Activated CD8-positive, alpha-beta memory T cell treated with anti-CD3 and anti-CD28 coated beads, Interleukin-2, amount 10 ng/mL, durations not matched to agents 7 days and 5 days (primary cell): ENCODE measurements around the gene TSR3. TPM values are rescaled to one million over a fixed set of nuclear protein-coding genes. Genes with fewer than 3 reads are reported as not detected.
A peak's percentile ranks its signal among the peaks of the same experiment; 100 is the strongest.

Experiments used
- ATAC-seq: fragments of 150-1000 bp; cut with Tn5 transposase; one replicate; pipeline ENCODE4 v1.10.0; 2021; ENCODE audit warnings: moderate library complexity
- CTCF ChIA-PET: fragments of 350-600 bp; sonication (Branson Sonifier 250); formaldehyde crosslinking; loops from one replicate; lab custom pipeline; 2021; ENCODE audit warnings: antibody characterized with exemption; lab: Charles Lee
- DNase-seq: peaks from one replicate; pipeline ENCODE4 v3.0.0-alpha.2; 2020
- H3K27ac Mint-ChIP-seq: one replicate; pipeline ENCODE4 v1.8.0; 2021; ENCODE audit warnings: mild to moderate bottlenecking, mixed read lengths
- H3K27me3 Mint-ChIP-seq: one replicate; pipeline ENCODE4 v1.8.0; 2021; ENCODE audit warnings: mixed read lengths
- H3K36me3 Mint-ChIP-seq: one replicate; pipeline ENCODE4 v1.8.0; 2021; ENCODE audit warnings: mild to moderate bottlenecking, mixed read lengths
- H3K4me1 Mint-ChIP-seq: one replicate; pipeline ENCODE4 v1.8.0; 2021; ENCODE audit warnings: mixed read lengths
- H3K4me3 Mint-ChIP-seq: one replicate; pipeline ENCODE4 v1.8.0; 2021; ENCODE audit warnings: mild to moderate bottlenecking, moderate library complexity, mixed read lengths
- H3K9me3 Mint-ChIP-seq: one replicate; pipeline ENCODE4 v1.8.0; 2022; ENCODE audit warnings: low read depth, mixed read lengths
- total RNA-seq, 2 experiments: library from RNA; stranded (reverse); gene quantifications; one replicate each; pipeline ENCODE4 v1.2.3, GENCODE V29; 2021

The TSR3 gene
- total RNA-seq, 2 experiments from 2014 or later, result 52.9 to 57.8 TPM

- Mint-ChIP-seq H3K36me3 (no peaks in the 10 kb centered on the region), H3K27ac (no peak overlapping the region), H3K27me3 (no peaks in the 10 kb centered on the region), H3K4me1 (peaks cover under 1% of the 10 kb centered on the region), H3K4me3 (no peak overlapping the region), H3K9me3 (no peaks in the 10 kb centered on the region)
- CTCF ChIA-PET, result no interaction called here
- no peak for ATAC-seq
- DNase-seq, result no peak
Observed at GRCh38 chr16:1385232-1385631, 33.6 kb upstream of the TSR3 start.

GRCh38 chr16:1383556-1383955 lies 31.9 kb upstream of the TSR3 start:
- Mint-ChIP-seq H3K27ac (no peak overlapping the region), H3K36me3 (no peaks in the 10 kb centered on the region), H3K4me1 (peaks cover 9% of the 10 kb centered on the region), H3K27me3 (no peaks in the 10 kb centered on the region), H3K4me3 (no peak overlapping the region), H3K9me3 (no peaks in the 10 kb centered on the region)
- DNase-seq, result no peak
- CTCF ChIA-PET, result no interaction called here
- no peak for ATAC-seq

- H3K4me3 Mint-ChIP-seq, result no peak overlapping the region
- no peaks in the 10 kb centered on the region for H3K9me3 Mint-ChIP-seq
- no peaks in the 10 kb centered on the region for H3K27me3 Mint-ChIP-seq
- no peaks in the 10 kb centered on the region for H3K36me3 Mint-ChIP-seq
- CTCF ChIA-PET, result interaction anchor here (0.6 to 2.6 kb wide), 2 partner anchors 11 to 35 kb away, joined by 3 to 7 read pairs; no protein-coding TSS in a partner anchor
- no peak for DNase-seq
- H3K4me1 Mint-ChIP-seq, result peaks cover 18% of the 10 kb centered on the region
- H3K27ac Mint-ChIP-seq, result no peak overlapping the region
- no peak for ATAC-seq
Observed at GRCh38 chr16:1381612-1382406, 30.1 kb upstream of the TSR3 start.

DNA sequence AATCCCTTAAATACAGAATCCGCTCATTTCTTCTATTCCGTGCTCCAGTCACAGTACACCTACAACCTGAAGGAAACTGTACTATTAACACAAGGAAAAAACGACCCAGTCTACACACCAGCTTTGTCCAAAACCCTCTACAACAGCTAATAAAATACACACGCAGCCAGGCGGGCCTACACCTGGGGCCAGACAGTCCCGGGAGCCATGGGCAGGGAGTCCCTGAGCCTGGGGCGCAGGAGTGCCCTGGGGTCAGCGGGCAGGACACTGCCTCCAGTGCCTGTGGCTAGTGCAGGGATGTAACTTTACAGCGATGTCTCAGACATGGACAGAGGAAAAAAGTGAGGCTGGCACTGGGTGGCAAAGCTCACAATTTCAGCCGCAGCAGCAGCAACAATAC lies 28.5 kb upstream of the TSR3 start:
- Mint-ChIP-seq H3K27ac (peak overlapping the region; percentile 43), H3K36me3 (no peaks in the 10 kb centered on the region), H3K4me3 (peak overlapping the region; percentile 70), H3K27me3 (no peaks in the 10 kb centered on the region), H3K9me3 (no peaks in the 10 kb centered on the region), H3K4me1 (peaks cover 18% of the 10 kb centered on the region)
- CTCF ChIA-PET, result interaction anchor here (0.7 to 2.6 kb wide), 2 partner anchors 9 to 58 kb away, joined by 3 to 7 read pairs; no protein-coding TSS in a partner anchor
- DNase-seq (no peak), ATAC-seq (no peak)

GRCh38 chr16:1379304-1380076 lies 27.8 kb upstream of the TSR3 start:
- peak overlapping the region; percentile 85 for H3K27ac Mint-ChIP-seq

GRCh38 chr16:1378804-1379303 lies 27.2 kb upstream of the TSR3 start:
- CTCF ChIA-PET, result interaction anchor here (0.6 to 2.6 kb wide), 5 partner anchors 8 to 761 kb away, joined by 3 to 11 read pairs (median 7); no protein-coding TSS in a partner anchor
- ATAC-seq, result peak; percentile 65

More at GRCh38 chr16:1379304-1380076, 27.8 kb upstream of the TSR3 start:
- no peaks in the 10 kb centered on the region for H3K27me3 Mint-ChIP-seq
- DNase-seq (peak; percentile 70), ATAC-seq (peak; percentile 83)
- peaks cover 18% of the 10 kb centered on the region for H3K4me1 Mint-ChIP-seq
- CTCF ChIA-PET, result interaction anchor here (0.9 to 2.6 kb wide), 3 partner anchors 9 to 28 kb away, joined by 3 to 10 read pairs (median 7); no protein-coding TSS in a partner anchor
- H3K9me3 Mint-ChIP-seq, result no peaks in the 10 kb centered on the region
- no peaks in the 10 kb centered on the region for H3K36me3 Mint-ChIP-seq
- peak overlapping the region; percentile 76 for H3K4me3 Mint-ChIP-seq

GRCh38 chr16:1378087-1378803 lies 26.6 kb upstream of the TSR3 start:
- ATAC-seq, result no peak
- CTCF ChIA-PET, result interaction anchor here (0.6 to 2.2 kb wide), 4 partner anchors 9 to 762 kb away, joined by 3 to 11 read pairs (median 6); no protein-coding TSS in a partner anchor
- Mint-ChIP-seq H3K4me1 (peaks cover 18% of the 10 kb centered on the region), H3K9me3 (no peaks in the 10 kb centered on the region), H3K27me3 (no peaks in the 10 kb centered on the region), H3K27ac (peak overlapping the region; percentile 85), H3K36me3 (no peaks in the 10 kb centered on the region), H3K4me3 (peak overlapping the region; percentile 76)
- no peak for DNase-seq

More at GRCh38 chr16:1378804-1379303, 27.2 kb upstream of the TSR3 start:
- H3K36me3 Mint-ChIP-seq, result no peaks in the 10 kb centered on the region
- H3K4me3 Mint-ChIP-seq, result peak overlapping the region; percentile 76
- H3K27me3 Mint-ChIP-seq, result no peaks in the 10 kb centered on the region
- H3K4me1 Mint-ChIP-seq, result peaks cover 18% of the 10 kb centered on the region
- H3K27ac Mint-ChIP-seq, result peak overlapping the region; percentile 85
- no peaks in the 10 kb centered on the region for H3K9me3 Mint-ChIP-seq
- peak; percentile 78 for DNase-seq

DNA sequence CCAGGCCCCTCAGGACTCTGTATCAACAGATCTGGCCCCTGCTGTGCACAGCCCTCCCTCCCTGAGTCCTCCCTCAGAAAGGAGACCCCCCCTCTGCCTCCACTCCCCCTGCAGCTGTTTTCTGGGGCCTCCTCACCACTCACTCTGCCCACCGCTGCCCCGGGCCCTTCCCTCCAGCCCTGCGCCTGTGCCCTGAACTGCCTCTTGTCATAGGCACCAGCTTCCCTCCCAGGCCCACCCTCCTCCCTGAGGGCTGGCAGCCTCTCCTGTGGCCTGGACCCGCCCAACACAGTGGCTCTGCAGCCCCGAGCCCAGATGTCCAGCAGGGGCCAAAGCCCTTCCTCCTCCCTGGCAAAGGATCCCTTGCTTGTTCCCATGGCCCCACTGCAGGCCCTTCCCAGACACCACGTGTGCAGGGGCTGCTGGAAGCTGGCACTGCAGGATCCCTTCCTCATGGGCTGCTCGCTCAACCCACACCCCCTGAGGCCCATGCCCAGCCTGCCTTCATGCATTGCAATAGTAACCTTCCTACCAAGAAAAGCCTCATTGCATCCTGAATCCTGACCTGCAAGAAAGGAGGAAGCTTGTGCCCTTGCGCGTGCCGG lies 25.8 kb upstream of the TSR3 start:
- DNase-seq (no peak), ATAC-seq (no peak)
- H3K36me3 Mint-ChIP-seq, result no peaks in the 10 kb centered on the region
- no peaks in the 10 kb centered on the region for H3K27me3 Mint-ChIP-seq
- peak overlapping the region; percentile 34 for H3K27ac Mint-ChIP-seq
- CTCF ChIA-PET, result interaction anchor here (1.6 to 2.2 kb wide), 2 partner anchors 8 to 14 kb away, joined by 10 to 11 read pairs; no protein-coding TSS in a partner anchor
- H3K4me1 Mint-ChIP-seq, result peaks cover 18% of the 10 kb centered on the region
- H3K4me3 Mint-ChIP-seq, result peak overlapping the region; percentile 76
- H3K9me3 Mint-ChIP-seq, result no peaks in the 10 kb centered on the region

- CTCF ChIA-PET, result no interaction called here
Observed at GRCh38 chr16:1375741-1376410, 24.2 kb upstream of the TSR3 start.

DNA sequence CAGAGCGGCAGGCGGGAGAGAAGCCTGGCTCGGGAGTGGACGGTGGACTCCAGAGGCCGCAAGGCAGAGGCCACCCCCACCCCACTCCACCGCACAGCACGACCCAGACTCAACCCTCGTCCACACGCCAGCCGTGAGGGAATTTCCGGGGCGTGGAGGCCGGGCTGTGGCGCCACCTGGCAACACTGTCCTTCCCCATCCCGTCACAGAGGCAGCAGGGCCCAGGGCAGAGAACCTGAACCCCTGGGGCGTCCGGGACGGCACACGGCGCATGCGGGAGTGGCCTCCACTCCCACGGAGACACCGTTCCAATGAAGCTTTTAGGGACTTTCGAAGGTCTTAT lies 23.6 kb upstream of the TSR3 start:
- Mint-ChIP-seq H3K27me3 (no peaks in the 10 kb centered on the region), H3K4me1 (peaks cover 18% of the 10 kb centered on the region), H3K36me3 (no peaks in the 10 kb centered on the region), H3K9me3 (no peaks in the 10 kb centered on the region), H3K27ac (no peak overlapping the region), H3K4me3 (no peak overlapping the region)
- no peak for ATAC-seq
- CTCF ChIA-PET, result no interaction called here
- DNase-seq, result no peak

More at GRCh38 chr16:1375741-1376410, 24.2 kb upstream of the TSR3 start:
- no peak overlapping the region for H3K4me3 Mint-ChIP-seq
- H3K27me3 Mint-ChIP-seq, result no peaks in the 10 kb centered on the region
- H3K36me3 Mint-ChIP-seq, result no peaks in the 10 kb centered on the region
- no peak overlapping the region for H3K27ac Mint-ChIP-seq
- DNase-seq, result no peak
- H3K9me3 Mint-ChIP-seq, result no peaks in the 10 kb centered on the region
- ATAC-seq, result no peak
- peaks cover 18% of the 10 kb centered on the region for H3K4me1 Mint-ChIP-seq

- Mint-ChIP-seq H3K27ac (no peak overlapping the region), H3K27me3 (no peaks in the 10 kb centered on the region), H3K36me3 (no peaks in the 10 kb centered on the region), H3K4me3 (no peak overlapping the region), H3K9me3 (no peaks in the 10 kb centered on the region), H3K4me1 (peaks cover 14% of the 10 kb centered on the region)
- DNase-seq (no peak), ATAC-seq (no peak)
- CTCF ChIA-PET, result no interaction called here
Observed at GRCh38 chr16:1374418-1375297, 23.0 kb upstream of the TSR3 start.
